SK-N-MC (cell line): ENCODE data around the gene AUNIP.

Experiments
- EZH2 ChIP-seq: fragments of 200-600 bp; sonication (generic); IDR thresholded peaks from one replicate; pipeline ENCODE4 v1.6.1; 2017; ENCODE audit warnings: antibody characterized with exemption
- FOXP2 ChIP-seq: optimal IDR thresholded peaks from 2 replicates; pipeline ENCODE3; 2011; ENCODE audit warnings: mild to moderate bottlenecking, moderate library complexity; ENCODE audit not compliant: insufficient read depth; ENCODE audit errors: extremely low read length, control extremely low read depth
- POLR2AphosphoS5 ChIP-seq: IDR thresholded peaks from 2 replicates; pipeline ENCODE4 v1.6.1; 2012; ENCODE audit warnings: mild to moderate bottlenecking, low read depth, low read length, borderline replicate concordance

DNA sequence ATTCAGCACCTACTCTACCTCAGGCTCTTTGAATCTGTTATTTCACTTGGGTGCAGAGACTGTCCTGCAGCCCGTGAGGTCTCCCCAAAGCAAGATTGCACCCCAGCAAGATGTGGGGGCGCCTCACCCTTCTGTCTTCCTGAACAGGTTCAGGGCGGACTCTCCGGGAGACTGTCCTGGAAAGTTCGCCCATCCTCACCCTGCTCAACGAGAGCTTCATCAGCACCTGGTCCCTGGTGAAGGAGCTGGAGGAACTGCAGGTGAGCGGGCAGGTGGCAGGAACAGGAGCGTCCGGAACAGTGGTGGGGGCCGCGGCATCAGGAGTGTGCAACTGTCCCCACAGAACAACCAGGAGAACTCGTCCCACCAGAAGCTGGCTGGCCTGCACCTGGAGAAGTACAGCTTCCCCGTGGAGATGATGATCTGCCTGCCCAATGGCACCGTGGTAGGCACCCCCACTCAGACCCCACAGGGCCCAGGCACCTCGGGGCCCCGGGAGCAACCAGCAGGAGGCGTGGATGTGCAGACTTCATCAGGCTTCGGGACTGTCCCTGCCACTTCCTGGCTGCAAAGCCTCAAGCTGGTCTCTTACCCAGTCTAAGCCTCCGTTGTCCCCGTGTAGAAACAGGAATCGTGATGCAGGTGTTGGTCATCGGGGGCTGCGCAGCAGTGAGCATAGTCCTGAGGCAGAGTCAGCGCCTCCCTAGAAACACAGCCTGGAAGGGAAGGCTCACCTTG lies 45.4 kb downstream of the AUNIP start:
- TF ChIP-seq EZH2 = no peak
- no peak for TF ChIP-seq POLR2AphosphoS5
- TF ChIP-seq FOXP2 = no peak
